Stimulated activated CD4-positive, alpha-beta T cell treated with anti-CD3 and anti-CD28 coated beads, Interleukin-2, amount 100 ng/mL, for 24 hours (primary cell): ENCODE measurements around the gene DRC3.

ENCODE experiments used
- DNase-seq, 2 donors: peaks; one replicate each; pipeline ENCODE4 v3.0.0-alpha.2; 2020

Gene DRC3

DNA sequence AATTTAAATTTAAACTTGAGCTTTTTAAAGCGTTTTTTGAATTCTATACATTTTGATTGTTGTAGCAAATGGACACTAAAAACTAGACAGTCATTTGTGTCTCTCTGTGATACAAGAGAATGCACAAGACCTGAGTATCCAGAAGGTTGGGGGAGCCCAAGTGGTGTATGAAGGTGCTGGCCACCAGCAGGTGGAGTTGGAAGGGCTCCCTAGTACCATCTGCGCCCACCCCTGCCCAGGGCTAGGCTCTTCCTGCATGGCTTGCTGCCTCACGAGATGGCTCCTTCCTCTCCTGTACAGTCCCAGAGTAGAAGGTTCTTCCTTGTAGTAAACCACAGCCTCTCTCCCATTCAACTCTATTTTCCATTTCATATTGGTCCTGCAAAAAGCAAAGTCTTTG is 83.6 kb downstream of the DRC3 start:
- DNase-seq, result no peak

DNA sequence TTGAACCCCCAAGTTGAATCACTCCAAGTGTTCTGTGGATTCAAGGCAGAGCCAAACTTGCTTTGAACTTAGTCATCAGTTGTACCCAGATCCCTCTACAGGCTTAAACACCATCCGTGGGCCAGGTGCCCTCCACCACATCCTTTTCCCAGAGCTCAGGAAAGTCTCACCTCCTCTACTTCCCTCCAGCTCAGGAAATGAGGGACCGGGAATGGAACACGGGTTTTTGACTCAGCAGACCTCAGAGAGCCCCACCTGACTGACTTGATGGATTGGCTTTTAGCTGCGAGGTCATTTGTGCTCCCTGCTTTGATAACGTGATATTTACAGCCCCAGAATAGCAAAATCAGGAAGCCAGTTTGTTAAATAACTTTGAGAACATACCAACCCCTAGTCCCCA is 86.6 kb downstream of the DRC3 start:
- DNase-seq, result no peak

DNA sequence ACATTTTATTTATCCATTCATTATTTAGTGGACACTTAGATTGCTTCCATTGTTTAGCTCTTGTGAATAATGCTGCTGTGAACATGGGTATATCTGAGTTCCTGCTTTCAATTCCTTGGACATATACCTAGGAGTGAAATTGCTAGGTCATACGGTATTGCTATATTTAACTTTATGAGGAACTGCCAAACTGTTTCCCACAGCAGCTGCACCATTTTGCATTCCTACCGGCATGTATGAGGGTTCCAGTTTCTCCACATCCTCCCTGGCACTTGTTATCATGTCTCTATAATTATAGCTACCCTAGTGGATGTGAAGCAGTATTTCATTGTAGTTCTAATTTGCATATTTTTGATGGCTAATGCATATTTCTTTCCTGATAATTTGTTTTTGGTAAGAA is 91.4 kb downstream of the DRC3 start:
- DNase-seq, result no peak

GRCh38 chr17:18065546-18065945 is 92.9 kb downstream of the DRC3 start:
- DNase-seq, result no peak
